Activated effector memory CD4-positive, alpha-beta T cell treated with anti-CD3 and anti-CD28 coated beads, Interleukin-2, amount 50 U/mL, for 16 hours (primary cell): ENCODE measurements around the gene BRD3OS.

Source experiments
- DNase-seq: peaks from one replicate; pipeline ENCODE4 v3.0.0-alpha.2; 2020

BRD3OS gene

GRCh38 chr9:134035041-134036039 is 10.1 kb downstream of the BRD3OS start:
- no peak for DNase-seq

GRCh38 chr9:134036130-134036529 is 10.8 kb downstream of the BRD3OS start:
- no peak for DNase-seq

GRCh38 chr9:134037641-134038040 is 12.4 kb downstream of the BRD3OS start:
- DNase-seq = no peak

- DNase-seq = no peak
Observed at GRCh38 chr9:134039386-134040175, 14.3 kb downstream of the BRD3OS start.

- DNase-seq = no peak
Observed at GRCh38 chr9:134040176-134040565, 14.9 kb downstream of the BRD3OS start.

GRCh38 chr9:134040781-134041648 is 15.7 kb downstream of the BRD3OS start:
- no peak for DNase-seq

GRCh38 chr9:134041649-134041962 is 16.3 kb downstream of the BRD3OS start:
- DNase-seq = no peak

GRCh38 chr9:134043531-134043988 is 18.3 kb downstream of the BRD3OS start:
- DNase-seq = no peak

GRCh38 chr9:134044944-134045343 is 19.7 kb downstream of the BRD3OS start:
- DNase-seq = no peak

GRCh38 chr9:134045841-134046544 is 20.7 kb downstream of the BRD3OS start:
- no peak for DNase-seq

GRCh38 chr9:134046894-134047681 is 21.8 kb downstream of the BRD3OS start:
- no peak for DNase-seq

- no peak for DNase-seq
Observed at GRCh38 chr9:134047868-134048581, 22.7 kb downstream of the BRD3OS start.

- no peak for DNase-seq
Observed at GRCh38 chr9:134048582-134048968, 23.3 kb downstream of the BRD3OS start.

GRCh38 chr9:134049236-134049635 is 24.0 kb downstream of the BRD3OS start:
- no peak for DNase-seq

- no peak for DNase-seq
Observed at GRCh38 chr9:134049772-134050588, 24.7 kb downstream of the BRD3OS start.

GRCh38 chr9:134050726-134051125 is 25.4 kb downstream of the BRD3OS start:
- no peak for DNase-seq

- DNase-seq = no peak
Observed at GRCh38 chr9:134051319-134051718, 26.0 kb downstream of the BRD3OS start.

GRCh38 chr9:134052491-134052890 is 27.2 kb downstream of the BRD3OS start:
- DNase-seq = no peak

- DNase-seq = no peak
Observed at GRCh38 chr9:134052941-134053340, 27.7 kb downstream of the BRD3OS start.

- no peak for DNase-seq
Observed at GRCh38 chr9:134053401-134053871, 28.2 kb downstream of the BRD3OS start.
